CD4-positive, alpha-beta memory T cell (primary cell): ENCODE results near the gene SETD3. TPM values are rescaled to one million over a fixed set of nuclear protein-coding genes. Genes with fewer than 3 reads are reported as not detected.
A peak's percentile ranks its signal among the peaks of the same experiment; 100 is the strongest.

Experiments used
- CTCF ChIA-PET: fragments of 350-600 bp; sonication (Branson Sonifier 250); formaldehyde crosslinking; loops from one replicate; lab custom pipeline; 2021; ENCODE audit warnings: inconsistent platforms; ENCODE audit not compliant: partially characterized antibody; lab: Charles Lee
- POLR2A ChIA-PET: fragments of 350-600 bp; sonication (Branson Sonifier 250); formaldehyde crosslinking; loops from one replicate; lab custom pipeline; 2021; ENCODE audit not compliant: partially characterized antibody; lab: Charles Lee
- DNase-seq, 5 donors: peaks; one replicate each; pipeline versions ENCODE4 v3.0.0 to v3.0.0-alpha.2; 2020 to 2022; ENCODE audit warnings: mixed read lengths in 1 of 5
- H3K27ac ChIP-seq: one replicate; pipeline ENCODE4 v1.7.0; 2013; ENCODE audit warnings: low read depth, low read length
- H3K27me3 ChIP-seq: 2 replicates; pipeline ENCODE4 v1.7.0; 2013; ENCODE audit warnings: mild to moderate bottlenecking, low read length, moderate library complexity; ENCODE audit not compliant: insufficient read depth
- H3K36me3 ChIP-seq: 2 replicates; pipeline ENCODE4 v1.7.0; 2013; ENCODE audit warnings: mild to moderate bottlenecking, low read length, moderate library complexity; ENCODE audit not compliant: insufficient read depth
- H3K4me1 ChIP-seq: 2 replicates; pipeline ENCODE4 v1.7.0; 2013; ENCODE audit warnings: mild to moderate bottlenecking, low read length, moderate library complexity; ENCODE audit not compliant: insufficient read depth
- H3K4me3 ChIP-seq, 2 donors: one replicate each; pipeline ENCODE4 v1.7.0; 2013; ENCODE audit warnings: low read length in 2 of 2, mild to moderate bottlenecking in 1 of 2
- H3K9me3 ChIP-seq, 2 donors: one replicate each; pipeline ENCODE4 v1.7.0; 2013; ENCODE audit warnings: low read length in 2 of 2, control low read depth in 1 of 2; ENCODE audit not compliant: control insufficient read depth in 1 of 2
- H3K27ac Mint-ChIP-seq, 7 donors: one replicate each; pipeline ENCODE4 v1.8.0; 2020 to 2021; ENCODE audit warnings: mixed read lengths in 7 of 7, mild to moderate bottlenecking in 6 of 7, inconsistent platforms in 3 of 7, moderate library complexity in 3 of 7
- H3K27me3 Mint-ChIP-seq, 2 donors: one replicate each; pipeline ENCODE4 v1.8.0; 2020 to 2021; ENCODE audit warnings: mixed read lengths in 2 of 2
- H3K36me3 Mint-ChIP-seq, 2 donors: one replicate each; pipeline ENCODE4 v1.8.0; 2020 to 2021; ENCODE audit warnings: mixed read lengths in 2 of 2, inconsistent platforms in 1 of 2, mild to moderate bottlenecking in 1 of 2
- H3K4me1 Mint-ChIP-seq, 4 donors: one replicate each; pipeline ENCODE4 v1.8.0; 2020 to 2021; ENCODE audit warnings: mixed read lengths in 4 of 4, mild to moderate bottlenecking in 1 of 4
- H3K4me3 Mint-ChIP-seq, 8 donors: one replicate each; pipeline ENCODE4 v1.8.0; 2020 to 2021; ENCODE audit warnings: mixed read lengths in 8 of 8, mild to moderate bottlenecking in 7 of 8, moderate library complexity in 6 of 8, inconsistent platforms in 3 of 8
- H3K9me3 Mint-ChIP-seq, 8 donors: one replicate each; pipeline ENCODE4 v1.8.0; 2020 to 2021; ENCODE audit warnings: mixed read lengths in 8 of 8, mild to moderate bottlenecking in 5 of 8, inconsistent platforms in 3 of 8, moderate library complexity in 1 of 8
- intact Hi-C: fragments of 100-400 bp; cut with micrococcal nuclease; formaldehyde crosslinking; loops from one replicate; pipeline ENCODE4 v1.15.1; 2023
- polyA plus RNA-seq, 2 donors: library from polyadenylated mRNA; unstranded; fragments of 300-500 nt; fragmentation: Illumina TruSeq; gene quantifications; one replicate each; pipeline ENCODE4 v1.2.3, GENCODE V29; 2021
- total RNA-seq, 2 experiments: library from RNA; stranded (reverse); gene quantifications; one replicate each; pipeline ENCODE4 v1.2.3, GENCODE V29; 2021

SETD3 gene
- total and polyA plus RNA-seq, 4 experiments from 2014 or later, result 37.4 to 66.9 (median 55.8) TPM

DNA sequence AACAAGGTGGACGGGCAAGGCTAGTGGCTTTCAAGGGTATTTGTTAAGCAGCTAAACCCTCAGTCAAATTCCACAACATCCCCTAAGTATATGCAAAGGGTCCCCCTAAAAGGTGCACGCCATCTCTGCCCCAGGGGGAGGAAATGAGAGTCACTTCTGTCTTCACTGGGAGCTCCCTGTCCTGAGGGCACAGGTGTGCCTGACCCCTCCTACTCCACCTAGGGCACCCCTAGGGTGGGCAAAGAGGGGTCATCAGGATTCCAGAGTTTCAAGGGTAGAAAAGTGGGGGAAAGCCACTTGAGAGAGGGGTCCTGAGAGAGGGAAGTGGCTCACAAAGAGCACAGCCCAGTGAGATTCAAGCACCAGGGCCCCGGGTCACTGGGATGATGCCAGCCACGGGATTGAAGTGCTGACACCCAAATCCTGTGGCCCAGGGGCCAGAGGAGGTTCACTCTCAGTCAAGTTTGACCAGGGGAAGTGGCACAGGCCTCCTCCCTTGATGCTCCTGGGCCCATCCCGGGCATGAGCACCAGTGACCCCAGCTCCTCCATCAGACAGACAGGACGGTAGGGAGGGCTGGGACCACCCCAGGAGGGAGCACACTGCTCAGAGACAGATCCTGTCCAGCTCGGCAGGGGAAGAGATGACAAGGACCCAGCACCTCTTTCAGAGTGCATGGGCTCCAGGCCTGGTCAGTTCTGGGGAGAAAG lies 126.3 kb downstream of the SETD3 start:
- Mint-ChIP-seq H3K9me3 (peaks cover 0 to 4% (median 0%) of the 10 kb centered on the region in 8 donors), H3K36me3 (no peaks in the 10 kb centered on the region), H3K4me3 (no peak overlapping the region), H3K27me3 (peaks cover 5 to 6% of the 10 kb centered on the region in 2 donors), H3K27ac (peak overlapping the region in 1 of 7 donors; percentile 42), H3K4me1 (no peaks in the 10 kb centered on the region)
- Histone ChIP-seq H3K27me3 (no peaks in the 10 kb centered on the region), H3K9me3 (no peaks in the 10 kb centered on the region), H3K27ac (no peak overlapping the region), H3K4me1 (no peaks in the 10 kb centered on the region), H3K4me3 (no peak overlapping the region), H3K36me3 (no peaks in the 10 kb centered on the region)
- CTCF ChIA-PET, result interaction anchor here (1.3 kb wide), 1 partner anchor 35 kb away, joined by 3 read pairs; no protein-coding TSS in a partner anchor
- intact Hi-C loops, result no loop called here
- no peak for DNase-seq
- POLR2A ChIA-PET, result no interaction called here

DNA sequence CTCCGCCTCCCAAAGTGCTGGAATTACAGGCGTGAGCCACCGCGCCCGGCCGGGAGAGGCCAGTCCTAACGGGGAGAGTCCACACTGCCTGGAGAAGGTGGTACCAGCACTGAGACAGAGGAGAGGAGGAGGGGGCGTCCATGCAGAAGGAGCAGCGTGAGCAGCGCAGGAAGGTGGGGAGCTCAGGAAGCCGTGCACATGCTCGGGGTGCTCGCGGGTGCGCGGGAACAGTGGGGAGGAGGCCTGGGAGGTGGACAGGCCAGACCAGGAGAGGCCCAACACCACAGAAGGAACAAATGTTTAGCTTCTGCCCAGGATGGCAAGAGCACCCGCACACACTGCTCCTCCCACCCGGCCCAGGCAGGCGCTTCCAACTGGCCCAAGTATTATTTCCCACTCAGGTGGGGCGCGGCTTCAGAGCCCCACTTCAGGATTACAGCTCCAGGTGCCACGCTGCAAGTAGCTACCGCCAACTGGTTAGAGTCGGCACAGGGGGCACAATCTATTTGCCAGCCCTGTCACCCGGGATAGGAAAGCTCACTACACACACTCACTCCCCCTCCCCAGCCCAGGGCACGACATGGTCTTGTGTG lies 127.9 kb downstream of the SETD3 start:
- POLR2A ChIA-PET, result no interaction called here
- intact Hi-C loops, result no loop called here
- no peaks in the 10 kb centered on the region for H3K9me3 ChIP-seq
- H3K36me3 ChIP-seq, result no peaks in the 10 kb centered on the region
- no peak for DNase-seq
- H3K9me3 Mint-ChIP-seq, result peaks cover 0 to 4% (median 0%) of the 10 kb centered on the region in 8 donors
- no peak overlapping the region for H3K4me3 ChIP-seq
- no peak overlapping the region for H3K4me3 Mint-ChIP-seq
- no peaks in the 10 kb centered on the region for H3K27me3 ChIP-seq
- no peaks in the 10 kb centered on the region for H3K36me3 Mint-ChIP-seq
- H3K27ac ChIP-seq, result no peak overlapping the region
- no peaks in the 10 kb centered on the region for H3K4me1 Mint-ChIP-seq
- no peak overlapping the region for H3K27ac Mint-ChIP-seq
- CTCF ChIA-PET, result interaction anchor here (1.3 kb wide), 1 partner anchor 33 kb away, joined by 3 read pairs; no protein-coding TSS in a partner anchor
- H3K4me1 ChIP-seq, result no peaks in the 10 kb centered on the region
- H3K27me3 Mint-ChIP-seq, result peaks cover 5 to 8% of the 10 kb centered on the region in 2 donors

DNA sequence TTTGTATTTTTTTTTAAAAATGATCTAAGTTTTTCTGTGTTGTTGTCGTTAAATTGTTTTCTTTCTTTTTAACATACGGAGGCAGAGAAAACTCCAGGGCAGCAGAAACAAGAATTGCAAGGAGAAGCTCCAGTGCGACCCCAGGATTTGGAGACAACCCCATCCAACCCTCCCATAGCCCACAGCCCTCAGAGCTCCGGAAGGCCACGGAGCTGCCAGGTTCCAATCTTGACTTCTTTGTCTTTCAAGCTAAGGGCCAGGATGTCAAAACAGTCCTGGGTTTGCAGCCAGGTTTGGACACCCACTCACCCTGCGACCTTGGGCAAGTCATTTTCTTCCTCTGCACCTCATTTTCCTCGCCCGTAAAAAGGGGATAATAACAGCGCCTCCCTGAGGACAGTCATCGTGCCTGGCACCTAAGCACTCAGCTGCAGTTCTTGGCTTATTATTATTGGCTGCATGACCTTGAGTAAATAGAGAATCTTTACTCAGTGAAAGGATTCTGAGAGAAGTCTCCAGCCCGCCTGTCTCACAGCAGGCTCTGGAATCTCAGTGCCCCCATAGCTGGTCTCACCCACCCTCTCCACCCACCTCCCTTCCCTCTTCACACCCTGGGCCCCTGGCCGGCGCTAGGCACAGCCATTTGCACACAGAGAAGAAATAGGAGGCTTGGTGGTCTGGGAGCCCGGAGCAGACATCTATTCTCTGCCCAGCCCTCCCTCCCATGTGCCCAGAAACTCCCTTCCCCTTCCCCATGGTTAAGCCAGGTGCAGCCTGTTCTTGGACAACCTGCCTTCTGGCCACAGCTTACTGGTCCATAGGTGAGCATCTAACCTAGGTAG lies 129.3 kb downstream of the SETD3 start:
- no peaks in the 10 kb centered on the region for H3K27me3 ChIP-seq
- DNase-seq, result no peak
- peaks cover 0 to 2% (median 0%) of the 10 kb centered on the region in 8 donors for H3K9me3 Mint-ChIP-seq
- ChIA-PET POLR2A (no interaction called here), CTCF (no interaction called here)
- H3K36me3 Mint-ChIP-seq, result no peaks in the 10 kb centered on the region
- no peak overlapping the region for H3K27ac Mint-ChIP-seq
- H3K27ac ChIP-seq, result no peak overlapping the region
- H3K4me1 Mint-ChIP-seq, result no peaks in the 10 kb centered on the region
- H3K4me3 ChIP-seq, result no peak overlapping the region
- no peaks in the 10 kb centered on the region for H3K4me1 ChIP-seq
- no peaks in the 10 kb centered on the region for H3K36me3 ChIP-seq
- no peak overlapping the region for H3K4me3 Mint-ChIP-seq
- no peaks in the 10 kb centered on the region for H3K9me3 ChIP-seq
- H3K27me3 Mint-ChIP-seq, result peaks cover 2 to 8% of the 10 kb centered on the region in 2 donors
- intact Hi-C loops, result no loop called here

DNA sequence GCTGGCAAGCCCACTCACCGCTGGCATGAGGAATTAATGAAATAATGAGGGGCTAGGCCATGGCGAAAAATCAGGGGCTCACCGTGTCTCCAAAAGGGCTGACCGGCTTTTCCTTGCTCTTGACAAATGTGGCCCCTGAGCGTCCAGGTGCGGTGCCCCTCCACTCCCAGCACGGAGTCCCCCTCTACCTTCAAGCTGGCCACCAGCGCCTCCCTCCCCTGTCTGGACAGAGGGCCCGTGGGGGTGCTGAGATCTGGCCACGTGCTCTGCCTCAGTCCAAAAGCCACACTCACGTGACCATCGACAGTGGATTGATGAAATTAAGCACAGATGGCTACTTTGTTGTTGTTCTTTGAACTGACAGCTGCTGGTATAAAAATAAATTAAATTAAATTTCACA lies 129.9 kb downstream of the SETD3 start:
- POLR2A ChIA-PET, result no interaction called here
- no peaks in the 10 kb centered on the region for H3K9me3 ChIP-seq
- CTCF ChIA-PET, result no interaction called here

DNA sequence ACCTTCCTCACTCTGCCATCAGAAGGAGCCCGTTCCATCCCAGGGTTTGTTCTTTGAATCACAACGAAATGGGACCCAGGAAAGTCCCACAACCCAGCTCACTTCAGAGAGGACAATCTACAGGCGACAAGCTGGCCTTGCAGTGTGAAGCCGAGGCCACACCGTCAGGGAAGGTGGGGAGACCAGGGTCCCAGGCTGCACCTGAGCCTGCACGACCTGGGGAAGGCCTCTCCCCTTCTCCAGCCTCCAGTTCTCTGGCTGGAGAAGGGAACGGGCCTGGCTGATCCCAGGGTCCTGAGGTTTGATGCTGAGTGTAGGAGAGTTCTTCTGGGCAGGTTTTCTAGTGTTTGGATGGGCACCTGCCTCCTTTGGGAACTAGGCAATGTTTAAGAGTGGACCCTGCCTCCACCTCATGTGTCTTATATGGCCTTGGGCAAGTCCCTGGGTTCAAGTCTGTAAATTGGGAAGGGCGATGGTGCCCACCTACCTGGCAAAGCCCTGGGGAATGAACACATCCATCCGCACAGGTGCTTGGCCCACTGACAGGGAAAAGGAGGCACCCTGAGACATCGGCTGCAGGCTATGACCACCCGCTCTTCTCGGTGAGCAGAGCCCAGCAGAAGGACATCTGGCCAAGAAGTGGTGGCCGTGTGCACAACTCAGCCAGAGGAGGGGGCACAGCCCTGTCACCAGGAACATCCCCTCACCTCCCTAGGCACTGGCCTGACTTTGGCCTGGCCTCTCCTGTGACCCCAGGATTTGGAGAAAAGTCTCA lies 130.8 kb downstream of the SETD3 start:
- Mint-ChIP-seq H3K27me3 (peaks cover 3 to 14% of the 10 kb centered on the region in 2 donors), H3K27ac (no peak overlapping the region), H3K9me3 (peaks cover 0 to 2% (median 0%) of the 10 kb centered on the region in 8 donors), H3K4me1 (no peaks in the 10 kb centered on the region), H3K4me3 (no peak overlapping the region), H3K36me3 (no peaks in the 10 kb centered on the region)
- H3K36me3 ChIP-seq, result no peaks in the 10 kb centered on the region
- ChIA-PET CTCF (no interaction called here), POLR2A (no interaction called here)
- no peaks in the 10 kb centered on the region for H3K9me3 ChIP-seq
- intact Hi-C loops, result no loop called here
- no peaks in the 10 kb centered on the region for H3K27me3 ChIP-seq
- no peak overlapping the region for H3K4me3 ChIP-seq
- no peaks in the 10 kb centered on the region for H3K4me1 ChIP-seq
- H3K27ac ChIP-seq, result no peak overlapping the region
- no peak for DNase-seq

More for the DNA sequence above, 129.9 kb downstream of the SETD3 start:
- DNase-seq, result no peak
- intact Hi-C loops, result no loop called here
- H3K36me3 Mint-ChIP-seq, result no peaks in the 10 kb centered on the region
- no peaks in the 10 kb centered on the region for H3K4me1 Mint-ChIP-seq
- H3K27ac Mint-ChIP-seq, result no peak overlapping the region
- Histone ChIP-seq H3K36me3 (no peaks in the 10 kb centered on the region), H3K27ac (no peak overlapping the region), H3K4me1 (no peaks in the 10 kb centered on the region), H3K4me3 (no peak overlapping the region), H3K27me3 (no peaks in the 10 kb centered on the region)
- no peak overlapping the region for H3K4me3 Mint-ChIP-seq
- H3K9me3 Mint-ChIP-seq, result peaks cover 0 to 2% (median 0%) of the 10 kb centered on the region in 8 donors
- peaks cover 3 to 12% of the 10 kb centered on the region in 2 donors for H3K27me3 Mint-ChIP-seq

DNA sequence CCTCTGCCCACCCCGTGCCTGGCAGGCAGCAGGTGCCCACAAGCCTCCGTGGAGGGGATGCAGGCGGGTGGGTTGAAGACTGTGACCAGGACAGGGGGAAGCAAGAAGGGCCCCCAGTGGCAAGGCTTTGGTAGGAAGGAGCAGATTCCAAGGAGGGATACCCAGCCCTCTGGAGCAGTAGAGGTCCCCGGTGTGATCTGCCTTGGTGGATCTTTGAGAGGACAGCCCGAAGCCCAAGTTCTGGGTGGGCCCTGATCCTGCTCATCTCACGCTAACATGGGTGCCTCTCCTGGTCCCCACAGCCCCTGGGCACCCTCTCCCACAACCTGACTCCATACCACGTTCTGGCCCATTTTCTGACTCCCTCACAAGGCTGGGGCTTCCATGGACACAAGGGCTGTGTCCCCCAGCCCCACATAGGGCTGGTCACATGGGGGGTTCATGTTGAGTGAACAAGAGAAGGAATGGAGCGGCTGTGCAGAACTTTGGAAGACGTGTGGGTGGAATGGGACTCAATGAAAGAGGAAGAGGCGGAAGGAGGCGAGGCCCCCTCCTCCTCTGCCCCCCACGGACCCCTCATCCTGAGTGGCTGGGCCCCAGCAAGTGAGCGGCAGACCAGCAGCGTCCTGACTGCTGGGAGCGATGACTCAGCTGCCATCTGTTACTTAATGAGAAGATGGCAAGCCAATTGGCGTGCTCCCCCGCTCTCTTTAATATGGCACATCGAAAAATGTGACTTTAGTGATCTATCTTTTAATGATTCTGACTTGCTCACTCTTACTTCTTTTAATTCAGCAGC lies 131.6 kb downstream of the SETD3 start:
- H3K4me3 Mint-ChIP-seq, result no peak overlapping the region
- POLR2A ChIA-PET, result no interaction called here
- H3K4me1 ChIP-seq, result no peaks in the 10 kb centered on the region

More for the DNA sequence above, 131.6 kb downstream of the SETD3 start:
- Mint-ChIP-seq H3K36me3 (no peaks in the 10 kb centered on the region), H3K27ac (no peak overlapping the region), H3K27me3 (peaks cover 3 to 14% of the 10 kb centered on the region in 2 donors), H3K9me3 (peaks cover 0 to 2% (median 0%) of the 10 kb centered on the region in 8 donors), H3K4me1 (no peaks in the 10 kb centered on the region)
- Histone ChIP-seq H3K27ac (no peak overlapping the region), H3K4me3 (no peak overlapping the region), H3K9me3 (no peaks in the 10 kb centered on the region), H3K36me3 (no peaks in the 10 kb centered on the region), H3K27me3 (no peaks in the 10 kb centered on the region)
- DNase-seq, result no peak
- CTCF ChIA-PET, result no interaction called here
- intact Hi-C loops, result no loop called here
